Caco-2 (cell line): ENCODE data around the gene WBP1L. TPM values are rescaled to one million over a fixed set of nuclear protein-coding genes. Genes with fewer than 3 reads are reported as not detected.
"Not testable (repeated sequence)": the region's sequence is repeated elsewhere in the genome, so short reads cannot be mapped to it uniquely, and the experiment has no call there.

Experiments
- BruUV-seq: library from RNA; stranded (reverse); fragments of 400-500 nt; replicated peaks from 2 replicates; lab custom pipeline; 2021; lab: Mats Ljungman, UMichigan
- CTCF ChIA-PET: fragments of 300-600 bp; sonication (Branson Sonifier 250); formaldehyde crosslinking; loops from one replicate; lab custom pipeline; 2022; ENCODE audit warnings: antibody characterized with exemption; lab: Charles Lee
- POLR2A ChIA-PET: fragments of 300-600 bp; sonication (Branson Sonifier 250); formaldehyde crosslinking; loops from one replicate; lab custom pipeline; 2022; ENCODE audit warnings: antibody characterized with exemption; lab: Charles Lee
- DNase-seq, 2 experiments: peaks; one replicate each; pipeline versions ENCODE4 v3.0.0 to v3.0.0-alpha.2; 2020 to 2022
- H3K27me3 ChIP-seq: replicated peaks from 2 replicates; pipeline ENCODE4 v1.6.0; 2011; ENCODE audit warnings: low read length; ENCODE audit not compliant: control insufficient read depth, insufficient read depth
- H3K36me3 ChIP-seq: 2 replicates; pipeline ENCODE4 v1.5.1; 2011; ENCODE audit warnings: low read length; ENCODE audit not compliant: control insufficient read depth, insufficient read depth
- H3K4me1 ChIP-seq: fragments of 250-450 bp; sonication (Bioruptor Pico); 2 replicates; pipeline ENCODE4 v1.5.1; 2020; ENCODE audit warnings: mild to moderate bottlenecking
- H3K4me3 ChIP-seq: 2 replicates; pipeline ENCODE4 v1.5.1; 2011; ENCODE audit warnings: low read depth, mild to moderate bottlenecking, control low read depth, low read length
- H3K9me3 ChIP-seq: fragments of 250-450 bp; sonication (Bioruptor Pico); 2 replicates; pipeline ENCODE4 v1.5.1; 2020; ENCODE audit warnings: mild to moderate bottlenecking, moderate library complexity
- H3K27ac Mint-ChIP-seq: one replicate; pipeline ENCODE4 v1.8.0; 2022; ENCODE audit warnings: mixed read lengths; ENCODE audit not compliant: unreplicated experiment
- H3K27me3 Mint-ChIP-seq: one replicate; pipeline ENCODE4 v1.8.0; 2022; ENCODE audit warnings: mixed read lengths; ENCODE audit not compliant: insufficient read depth, unreplicated experiment
- H3K36me3 Mint-ChIP-seq: one replicate; pipeline ENCODE4 v1.8.0; 2022; ENCODE audit warnings: mild to moderate bottlenecking, mixed read lengths; ENCODE audit not compliant: insufficient read depth, unreplicated experiment
- H3K4me1 Mint-ChIP-seq: one replicate; pipeline ENCODE4 v1.8.0; 2022; ENCODE audit warnings: low read depth, mixed read lengths; ENCODE audit not compliant: unreplicated experiment
- H3K4me3 Mint-ChIP-seq: one replicate; pipeline ENCODE4 v1.8.0; 2022; ENCODE audit warnings: mild to moderate bottlenecking, moderate library complexity, mixed read lengths; ENCODE audit not compliant: unreplicated experiment
- H3K9me3 Mint-ChIP-seq: one replicate; pipeline ENCODE4 v1.8.0; 2022; ENCODE audit warnings: mixed read lengths; ENCODE audit not compliant: unreplicated experiment
- intact Hi-C: fragments of 100-400 bp; cut with micrococcal nuclease; formaldehyde crosslinking; loops from one replicate; pipeline ENCODE4 v1.10.0; 2022; ENCODE audit not compliant: unreplicated experiment
- total RNA-seq: library from RNA; stranded (reverse); gene quantifications from 2 replicates; pipeline ENCODE4 v1.2.3, GENCODE V29; 2022
- TF ChIP-seq, protein P1 (sequence below), 2 experiments: fragments of 200-600 bp in 1 of 2; IDR thresholded peaks; 1 replicate in 1 of 2; 2 replicates in 1 of 2; pipeline versions ENCODE4 v1.5.1 to v1.8.0; 2011 to 2022; ENCODE audit warnings: antibody characterized with exemption in 1 of 2, control low read depth in 1 of 2, inconsistent platforms in 1 of 2, low read depth in 1 of 2, low read length in 1 of 2, mild to moderate bottlenecking in 1 of 2, moderate library complexity in 1 of 2; ENCODE audit not compliant: insufficient read depth in 1 of 2, severe bottlenecking in 1 of 2, unreplicated experiment in 1 of 2

WBP1L gene
- total RNA-seq, 1 experiment from 2014 or later = 28.2 TPM

DNA sequence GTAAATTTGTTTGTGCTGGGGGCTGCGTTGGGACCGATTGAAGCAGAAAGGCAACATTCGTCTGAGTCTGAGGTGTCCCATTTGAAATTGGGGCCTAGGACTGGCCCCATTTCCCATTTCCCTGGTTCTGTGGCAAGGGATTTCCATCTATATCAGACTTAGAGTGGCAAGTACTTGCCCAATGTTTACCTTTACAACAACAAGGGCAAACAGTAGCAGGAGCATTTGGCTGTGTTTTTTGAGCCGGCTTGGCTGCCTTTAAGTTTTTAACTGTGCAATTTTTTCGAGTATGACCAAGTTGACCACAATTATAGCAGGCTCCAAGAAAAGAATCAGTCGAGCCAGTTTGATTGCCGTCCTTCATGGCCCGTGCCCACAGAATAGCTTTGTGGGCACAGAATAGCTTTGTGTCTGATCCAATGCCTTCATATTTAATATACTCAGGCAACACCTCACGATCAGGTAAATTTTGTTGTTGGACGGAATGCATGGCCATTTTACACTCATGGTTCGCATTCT is 98.1 kb downstream of the WBP1L start:
- POLR2A ChIA-PET = no interaction called here
- Histone ChIP-seq H3K4me1 (peaks cover 7% of the 10 kb centered on the region; the same call in 1 of the 2 replicates), H3K4me3 (no peak overlapping the region), H3K27me3 (no peaks in the 10 kb centered on the region), H3K9me3 (peaks cover 38% of the 10 kb centered on the region), H3K36me3 (no peaks in the 10 kb centered on the region)
- Mint-ChIP-seq H3K27ac (no peak overlapping the region), H3K9me3 (peaks cover 56% of the 10 kb centered on the region), H3K4me3 (no peak overlapping the region), H3K36me3 (peaks cover 7% of the 10 kb centered on the region), H3K4me1 (peaks cover 6% of the 10 kb centered on the region), H3K27me3 (no peaks in the 10 kb centered on the region)
- TF ChIP-seq, protein P1, sequence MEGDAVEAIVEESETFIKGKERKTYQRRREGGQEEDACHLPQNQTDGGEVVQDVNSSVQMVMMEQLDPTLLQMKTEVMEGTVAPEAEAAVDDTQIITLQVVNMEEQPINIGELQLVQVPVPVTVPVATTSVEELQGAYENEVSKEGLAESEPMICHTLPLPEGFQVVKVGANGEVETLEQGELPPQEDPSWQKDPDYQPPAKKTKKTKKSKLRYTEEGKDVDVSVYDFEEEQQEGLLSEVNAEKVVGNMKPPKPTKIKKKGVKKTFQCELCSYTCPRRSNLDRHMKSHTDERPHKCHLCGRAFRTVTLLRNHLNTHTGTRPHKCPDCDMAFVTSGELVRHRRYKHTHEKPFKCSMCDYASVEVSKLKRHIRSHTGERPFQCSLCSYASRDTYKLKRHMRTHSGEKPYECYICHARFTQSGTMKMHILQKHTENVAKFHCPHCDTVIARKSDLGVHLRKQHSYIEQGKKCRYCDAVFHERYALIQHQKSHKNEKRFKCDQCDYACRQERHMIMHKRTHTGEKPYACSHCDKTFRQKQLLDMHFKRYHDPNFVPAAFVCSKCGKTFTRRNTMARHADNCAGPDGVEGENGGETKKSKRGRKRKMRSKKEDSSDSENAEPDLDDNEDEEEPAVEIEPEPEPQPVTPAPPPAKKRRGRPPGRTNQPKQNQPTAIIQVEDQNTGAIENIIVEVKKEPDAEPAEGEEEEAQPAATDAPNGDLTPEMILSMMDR (IDR thresholded peaks at IDR 0.05; ENCODE audit: insufficient read depth in 1 of 2, low read depth in 1 of 2, low read length in 1 of 2, severe bottlenecking in 1 of 2, unreplicated experiment in 1 of 2) = no peak
- BruUV-seq = no TSS peak
- DNase-seq = no peak
- CTCF ChIA-PET = no interaction called here
- intact Hi-C loops = no loop called here

DNA sequence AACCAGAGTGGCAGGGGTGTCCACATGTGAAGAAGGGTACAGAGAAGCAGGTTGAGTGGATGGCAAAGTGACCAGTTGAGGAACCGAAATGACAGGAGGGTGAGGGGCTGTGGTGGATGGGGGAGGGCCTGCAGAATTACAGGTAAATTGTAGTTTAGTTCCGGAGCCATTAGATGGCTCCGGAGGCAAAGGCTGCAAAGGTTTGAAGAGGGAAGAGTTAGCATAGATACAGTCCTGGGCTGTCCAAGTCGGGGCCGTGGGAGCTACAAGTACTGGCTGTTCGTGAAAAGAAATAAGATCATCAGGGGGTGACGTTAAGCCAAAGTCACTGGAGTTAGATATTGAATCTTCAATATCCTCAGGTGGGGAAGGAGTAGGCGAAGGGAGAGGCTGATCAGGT is 99.4 kb downstream of the WBP1L start:
- POLR2A ChIA-PET, H3K4me1 ChIP-seq, H3K4me3 Mint-ChIP-seq, H3K27me3 Mint-ChIP-seq, BruUV-seq, H3K36me3 ChIP-seq, H3K4me1 Mint-ChIP-seq, DNase-seq, intact Hi-C loops, H3K27ac Mint-ChIP-seq, H3K36me3 Mint-ChIP-seq, H3K27me3 ChIP-seq, H3K4me3 ChIP-seq: not testable (repeated sequence)
- H3K9me3 Mint-ChIP-seq = peaks cover 47% of the 10 kb centered on the region
- CTCF ChIA-PET = interaction anchor here (0.6 kb wide), 1 partner anchor 33 kb away, joined by 3 read pairs; no protein-coding TSS in a partner anchor
- peaks cover 26% of the 10 kb centered on the region for H3K9me3 ChIP-seq

DNA sequence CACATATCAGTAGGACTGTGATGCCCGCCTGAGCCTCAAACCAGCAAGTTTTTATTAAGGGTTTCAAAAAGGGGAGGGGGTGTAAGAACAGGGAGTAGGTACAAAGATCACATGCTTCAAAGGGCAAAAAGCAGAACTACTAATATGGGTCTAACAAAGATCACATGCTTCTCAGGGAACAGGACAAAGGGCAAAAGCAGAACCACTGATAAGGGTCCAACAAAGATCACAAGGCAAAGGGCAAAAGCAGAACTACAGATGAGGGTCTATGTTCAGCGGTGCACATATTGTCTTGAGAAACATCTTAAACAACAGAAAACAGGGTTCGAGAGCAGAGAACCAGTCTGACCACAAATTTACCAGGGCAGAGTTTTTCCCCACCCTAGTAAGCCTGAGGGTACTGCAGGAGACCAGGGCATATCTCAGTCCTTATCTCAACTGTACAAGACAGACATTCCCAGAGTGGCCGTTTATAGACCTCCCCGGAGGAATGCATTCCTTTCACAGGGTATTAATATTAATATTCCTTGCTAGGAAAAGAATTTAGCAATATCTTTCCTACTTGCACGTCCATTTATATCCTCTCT is 100.5 kb downstream of the WBP1L start:
- H3K27me3 Mint-ChIP-seq, H3K27me3 ChIP-seq, H3K27ac Mint-ChIP-seq, intact Hi-C loops, CTCF ChIA-PET, H3K36me3 Mint-ChIP-seq, BruUV-seq, H3K4me1 ChIP-seq, H3K4me3 ChIP-seq, H3K36me3 ChIP-seq, DNase-seq, POLR2A ChIA-PET, H3K4me1 Mint-ChIP-seq, H3K4me3 Mint-ChIP-seq: not testable (repeated sequence)
- peaks cover 17% of the 10 kb centered on the region for H3K9me3 ChIP-seq
- H3K9me3 Mint-ChIP-seq = peaks cover 41% of the 10 kb centered on the region

DNA sequence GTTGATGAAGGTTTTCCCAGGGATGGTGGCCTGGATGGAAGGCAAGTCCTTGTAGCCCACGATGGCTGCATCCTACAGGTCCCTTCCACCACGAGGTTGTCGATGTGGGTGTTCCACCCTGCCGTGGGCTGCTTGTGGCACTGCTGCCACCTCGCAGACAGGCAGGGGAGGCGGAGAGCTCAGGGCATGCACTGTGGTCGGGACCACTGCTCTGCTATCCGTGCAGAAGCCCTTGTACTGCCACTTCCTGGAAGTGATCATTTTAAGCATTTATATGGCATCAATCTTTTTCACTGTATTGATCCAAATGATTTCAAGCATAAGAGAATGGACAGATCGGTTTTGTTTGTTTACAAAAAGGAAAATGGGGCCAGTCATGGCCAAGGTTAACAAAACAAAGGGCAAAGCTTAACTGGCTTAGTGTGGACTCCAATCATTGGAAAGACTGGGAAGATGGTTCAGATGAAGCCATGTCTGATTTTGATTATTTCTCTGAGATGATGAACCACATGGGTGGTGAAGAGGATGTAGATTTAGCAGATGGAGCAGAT is 101.7 kb downstream of the WBP1L start:
- TF ChIP-seq, protein P1 (IDR thresholded peaks at IDR 0.05; ENCODE audit: insufficient read depth in 1 of 2, low read depth in 1 of 2, low read length in 1 of 2, severe bottlenecking in 1 of 2, unreplicated experiment in 1 of 2) = no peak
- Mint-ChIP-seq H3K4me3 (no peak overlapping the region), H3K4me1 (no peaks in the 10 kb centered on the region), H3K27me3 (no peaks in the 10 kb centered on the region), H3K36me3 (no peaks in the 10 kb centered on the region), H3K27ac (no peak overlapping the region), H3K9me3 (peaks cover 41% of the 10 kb centered on the region)
- Histone ChIP-seq H3K9me3 (peaks cover 13% of the 10 kb centered on the region), H3K27me3 (no peaks in the 10 kb centered on the region), H3K36me3 (no peaks in the 10 kb centered on the region), H3K4me3 (no peak overlapping the region), H3K4me1 (no peaks in the 10 kb centered on the region)
- CTCF ChIA-PET = interaction anchor here (0.6 to 1.2 kb wide), 2 partner anchors 11 to 332 kb away, joined by 3 to 4 read pairs; no protein-coding TSS in a partner anchor
- intact Hi-C loops = no loop called here
- DNase-seq = no peak
- BruUV-seq = no TSS peak
- POLR2A ChIA-PET = no interaction called here
